Measurements from ENCODE around the gene RUNX3.

The RUNX3 gene

GRCh38 chr1:24886241-24886640 lies 43.8 kb downstream of the RUNX3 start:
- no peak for TF ChIP-seq POLR2A (IDR thresholded peaks at IDR 0.05; ENCODE audit: low read depth, low read length)
- FAIRE-seq (no peak), DNase-seq (ENCODE audit: insufficient read length, low spot score) (no peak)

GRCh38 chr1:24884751-24885150 lies 45.3 kb downstream of the RUNX3 start:
- FAIRE-seq (no peak), DNase-seq (ENCODE audit: insufficient read length, low spot score) (no peak)
- no peak for TF ChIP-seq POLR2A (IDR thresholded peaks at IDR 0.05; ENCODE audit: low read depth, low read length)

- FAIRE-seq: no peak
Measured at GRCh38 chr1:24881034-24881433, 49.0 kb downstream of the RUNX3 start.

GRCh38 chr1:24878775-24879742 lies 51.0 kb downstream of the RUNX3 start:
- TF ChIP-seq POLR2A (IDR thresholded peaks at IDR 0.05; ENCODE audit: low read depth, low read length): no peak
- DNase-seq (ENCODE audit: insufficient read length, low spot score): no peak
- no peak for FAIRE-seq

More at GRCh38 chr1:24881034-24881433, 49.0 kb downstream of the RUNX3 start:
- no peak for DNase-seq (ENCODE audit: insufficient read length, low spot score)
- TF ChIP-seq POLR2A (IDR thresholded peaks at IDR 0.05; ENCODE audit: low read depth, low read length): no peak

- no peak for DNase-seq (ENCODE audit: insufficient read length, low spot score)
- FAIRE-seq: no peak
Measured at GRCh38 chr1:24878045-24878444, 52.0 kb downstream of the RUNX3 start.

GRCh38 chr1:24875991-24876506 lies 54.0 kb downstream of the RUNX3 start:
- FAIRE-seq: no peak
- no peak for TF ChIP-seq POLR2A (IDR thresholded peaks at IDR 0.05; ENCODE audit: low read depth, low read length)
- DNase-seq (ENCODE audit: insufficient read length, low spot score): no peak

More at GRCh38 chr1:24878045-24878444, 52.0 kb downstream of the RUNX3 start:
- no peak for TF ChIP-seq POLR2A (IDR thresholded peaks at IDR 0.05; ENCODE audit: low read depth, low read length)

- no peak for FAIRE-seq
Measured at GRCh38 chr1:24875257-24875656, 54.8 kb downstream of the RUNX3 start.

GRCh38 chr1:24874611-24875234 lies 55.4 kb downstream of the RUNX3 start:
- DNase-seq (ENCODE audit: insufficient read length, low spot score): no peak

More at GRCh38 chr1:24875257-24875656, 54.8 kb downstream of the RUNX3 start:
- no peak for TF ChIP-seq POLR2A (IDR thresholded peaks at IDR 0.05; ENCODE audit: low read depth, low read length)
- DNase-seq (ENCODE audit: insufficient read length, low spot score): no peak

GRCh38 chr1:24874056-24874455 lies 56.0 kb downstream of the RUNX3 start:
- DNase-seq (ENCODE audit: insufficient read length, low spot score): no peak
- no peak for FAIRE-seq
- no peak for TF ChIP-seq POLR2A (IDR thresholded peaks at IDR 0.05; ENCODE audit: low read depth, low read length)

More at GRCh38 chr1:24874611-24875234, 55.4 kb downstream of the RUNX3 start:
- no peak for FAIRE-seq
- no peak for TF ChIP-seq POLR2A (IDR thresholded peaks at IDR 0.05; ENCODE audit: low read depth, low read length)

GRCh38 chr1:24873148-24873547 lies 56.9 kb downstream of the RUNX3 start:
- no peak for TF ChIP-seq POLR2A (IDR thresholded peaks at IDR 0.05; ENCODE audit: low read depth, low read length)
- DNase-seq (ENCODE audit: insufficient read length, low spot score) (no peak), FAIRE-seq (no peak)

- TF ChIP-seq POLR2A (IDR thresholded peaks at IDR 0.05; ENCODE audit: low read depth, low read length): no peak
- FAIRE-seq: no peak
- no peak for DNase-seq (ENCODE audit: insufficient read length, low spot score)
Measured at GRCh38 chr1:24872061-24872850, 57.8 kb downstream of the RUNX3 start.

- no peak for FAIRE-seq
- TF ChIP-seq POLR2A (IDR thresholded peaks at IDR 0.05; ENCODE audit: low read depth, low read length): no peak
- DNase-seq (ENCODE audit: insufficient read length, low spot score): no peak
Measured at GRCh38 chr1:24871306-24871901, 58.7 kb downstream of the RUNX3 start.

- DNase-seq (ENCODE audit: insufficient read length, low spot score) (no peak), FAIRE-seq (no peak)
- no peak for TF ChIP-seq POLR2A (IDR thresholded peaks at IDR 0.05; ENCODE audit: low read depth, low read length)
Measured at GRCh38 chr1:24870551-24871195, 59.4 kb downstream of the RUNX3 start.
